Panc1 (cell line): ENCODE measurements around the gene PDE4C. TPM values are rescaled to one million over a fixed set of nuclear protein-coding genes. Genes with fewer than 3 reads are reported as not detected.

ENCODE experiments used
- ATAC-seq: fragments of 200-7000 bp; cut with Tn5 transposase; 2 replicates; pipeline ENCODE4 v1.9.1; 2020; ENCODE audit warnings: mild to moderate bottlenecking, moderate library complexity
- BruUV-seq: library from RNA; stranded (reverse); fragments of 400-500 nt; replicated peaks from 2 replicates; lab custom pipeline; 2021; lab: Mats Ljungman, UMichigan
- CTCF ChIA-PET: fragments of 300-600 bp; sonication (Branson Sonifier 250); formaldehyde crosslinking; loops from one replicate; lab custom pipeline; 2022; ENCODE audit warnings: antibody characterized with exemption; lab: Charles Lee
- POLR2A ChIA-PET: fragments of 300-600 bp; sonication (Branson Sonifier 250); formaldehyde crosslinking; loops from one replicate; lab custom pipeline; 2022; ENCODE audit warnings: antibody characterized with exemption; lab: Charles Lee
- DNase-seq: peaks from one replicate; pipeline ENCODE4 v3.0.0-alpha.2; 2010; ENCODE audit warnings: low read depth, low spot score
- H3K27ac ChIP-seq: 2 replicates; pipeline ENCODE4 v1.5.1; 2011; ENCODE audit warnings: mild to moderate bottlenecking, low read length, inconsistent platforms
- H3K27me3 ChIP-seq: fragments of 200-500 bp; sonication (Bioruptor generic); 2 replicates; pipeline ENCODE4 v1.6.0; 2014; ENCODE audit warnings: low read length, inconsistent platforms; ENCODE audit not compliant: control insufficient read depth, insufficient read depth
- H3K36me3 ChIP-seq: fragments of 200-500 bp; sonication (Bioruptor generic); 2 replicates; pipeline ENCODE4 v1.5.1; 2014; ENCODE audit warnings: inconsistent platforms, mild to moderate bottlenecking, low read length, moderate library complexity; ENCODE audit not compliant: control insufficient read depth, insufficient read depth
- H3K4me1 ChIP-seq: 2 replicates; pipeline ENCODE4 v1.5.1; 2011; ENCODE audit warnings: inconsistent platforms, mild to moderate bottlenecking, low read length, moderate library complexity; ENCODE audit not compliant: control insufficient read depth, insufficient read depth
- H3K4me3 ChIP-seq, 2 experiments: 2 replicates each; pipeline ENCODE4 v1.5.1; 2011 to 2012; ENCODE audit warnings: low read depth in 2 of 2, low read length in 2 of 2, mild to moderate bottlenecking in 2 of 2, inconsistent platforms in 1 of 2, moderate library complexity in 1 of 2
- H3K9me3 ChIP-seq: fragments of 200-500 bp; sonication (Bioruptor generic); 2 replicates; pipeline ENCODE4 v1.5.1; 2014; ENCODE audit warnings: low read depth, mild to moderate bottlenecking, inconsistent platforms, low read length, moderate library complexity; ENCODE audit not compliant: control insufficient read depth, insufficient read depth
- POLR2AphosphoS5 ChIP-seq: IDR thresholded peaks from 2 replicates; pipeline ENCODE4 v1.6.1; 2012; ENCODE audit warnings: mild to moderate bottlenecking, low read depth, low read length, moderate library complexity
- SIN3A ChIP-seq: IDR thresholded peaks from 2 replicates; pipeline ENCODE4 v1.6.1; 2012; ENCODE audit warnings: low read depth, mild to moderate bottlenecking, low read length, moderate library complexity, borderline replicate concordance; ENCODE audit not compliant: insufficient read depth
- TCF7L2 ChIP-seq: IDR thresholded peaks from 2 replicates; pipeline ENCODE4 v1.6.1; 2011; ENCODE audit warnings: mild to moderate bottlenecking, low read depth, low read length, inconsistent platforms
- in situ Hi-C: cut with HindIII; loops from 2 replicates; pipeline ENCODE4 v1.10.0; 2016; ENCODE audit warnings: low sequenced_read_pairs, low pct_unique_long_range_greater_than_20kb
- intact Hi-C: fragments of 100-400 bp; cut with micrococcal nuclease; formaldehyde crosslinking; loops from one replicate; pipeline ENCODE4 v1.10.0; 2022; ENCODE audit not compliant: unreplicated experiment
- total RNA-seq: library from RNA; stranded (reverse); gene quantifications from one replicate; pipeline ENCODE4 v1.2.1, GENCODE V29; 2021; ENCODE audit not compliant: unreplicated experiment
- TF ChIP-seq, protein P1 (sequence below): fragments of 450-650 bp; IDR thresholded peaks from 2 replicates; pipeline ENCODE4 v1.5.1; 2017; ENCODE audit warnings: mild to moderate bottlenecking
- TF ChIP-seq, protein P2 (sequence below), 2 experiments: IDR thresholded peaks; 2 replicates each; pipeline ENCODE4 v1.6.1; 2011 to 2012; ENCODE audit warnings: low read depth in 2 of 2, control low read depth in 1 of 2, low read length in 1 of 2, mild to moderate bottlenecking in 1 of 2, moderate library complexity in 1 of 2; ENCODE audit not compliant: insufficient read depth in 1 of 2

PDE4C gene
- total RNA-seq, 1 experiment from 2014 or later: 0.98 TPM

- Histone ChIP-seq H3K4me1 (no peaks in the 10 kb centered on the region), H3K9me3 (no peaks in the 10 kb centered on the region), H3K27ac (no peak overlapping the region), H3K27me3 (no peaks in the 10 kb centered on the region), H3K36me3 (no peaks in the 10 kb centered on the region), H3K4me3 (no peak overlapping the region)
- POLR2A ChIA-PET: no interaction called here
- in situ Hi-C loops (no loop called here), intact Hi-C loops (no loop called here)
- TF ChIP-seq, protein P1, sequence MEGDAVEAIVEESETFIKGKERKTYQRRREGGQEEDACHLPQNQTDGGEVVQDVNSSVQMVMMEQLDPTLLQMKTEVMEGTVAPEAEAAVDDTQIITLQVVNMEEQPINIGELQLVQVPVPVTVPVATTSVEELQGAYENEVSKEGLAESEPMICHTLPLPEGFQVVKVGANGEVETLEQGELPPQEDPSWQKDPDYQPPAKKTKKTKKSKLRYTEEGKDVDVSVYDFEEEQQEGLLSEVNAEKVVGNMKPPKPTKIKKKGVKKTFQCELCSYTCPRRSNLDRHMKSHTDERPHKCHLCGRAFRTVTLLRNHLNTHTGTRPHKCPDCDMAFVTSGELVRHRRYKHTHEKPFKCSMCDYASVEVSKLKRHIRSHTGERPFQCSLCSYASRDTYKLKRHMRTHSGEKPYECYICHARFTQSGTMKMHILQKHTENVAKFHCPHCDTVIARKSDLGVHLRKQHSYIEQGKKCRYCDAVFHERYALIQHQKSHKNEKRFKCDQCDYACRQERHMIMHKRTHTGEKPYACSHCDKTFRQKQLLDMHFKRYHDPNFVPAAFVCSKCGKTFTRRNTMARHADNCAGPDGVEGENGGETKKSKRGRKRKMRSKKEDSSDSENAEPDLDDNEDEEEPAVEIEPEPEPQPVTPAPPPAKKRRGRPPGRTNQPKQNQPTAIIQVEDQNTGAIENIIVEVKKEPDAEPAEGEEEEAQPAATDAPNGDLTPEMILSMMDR: no peak
- TF ChIP-seq SIN3A (no peak), TCF7L2 (no peak), POLR2AphosphoS5 (no peak)
- TF ChIP-seq, protein P2, sequence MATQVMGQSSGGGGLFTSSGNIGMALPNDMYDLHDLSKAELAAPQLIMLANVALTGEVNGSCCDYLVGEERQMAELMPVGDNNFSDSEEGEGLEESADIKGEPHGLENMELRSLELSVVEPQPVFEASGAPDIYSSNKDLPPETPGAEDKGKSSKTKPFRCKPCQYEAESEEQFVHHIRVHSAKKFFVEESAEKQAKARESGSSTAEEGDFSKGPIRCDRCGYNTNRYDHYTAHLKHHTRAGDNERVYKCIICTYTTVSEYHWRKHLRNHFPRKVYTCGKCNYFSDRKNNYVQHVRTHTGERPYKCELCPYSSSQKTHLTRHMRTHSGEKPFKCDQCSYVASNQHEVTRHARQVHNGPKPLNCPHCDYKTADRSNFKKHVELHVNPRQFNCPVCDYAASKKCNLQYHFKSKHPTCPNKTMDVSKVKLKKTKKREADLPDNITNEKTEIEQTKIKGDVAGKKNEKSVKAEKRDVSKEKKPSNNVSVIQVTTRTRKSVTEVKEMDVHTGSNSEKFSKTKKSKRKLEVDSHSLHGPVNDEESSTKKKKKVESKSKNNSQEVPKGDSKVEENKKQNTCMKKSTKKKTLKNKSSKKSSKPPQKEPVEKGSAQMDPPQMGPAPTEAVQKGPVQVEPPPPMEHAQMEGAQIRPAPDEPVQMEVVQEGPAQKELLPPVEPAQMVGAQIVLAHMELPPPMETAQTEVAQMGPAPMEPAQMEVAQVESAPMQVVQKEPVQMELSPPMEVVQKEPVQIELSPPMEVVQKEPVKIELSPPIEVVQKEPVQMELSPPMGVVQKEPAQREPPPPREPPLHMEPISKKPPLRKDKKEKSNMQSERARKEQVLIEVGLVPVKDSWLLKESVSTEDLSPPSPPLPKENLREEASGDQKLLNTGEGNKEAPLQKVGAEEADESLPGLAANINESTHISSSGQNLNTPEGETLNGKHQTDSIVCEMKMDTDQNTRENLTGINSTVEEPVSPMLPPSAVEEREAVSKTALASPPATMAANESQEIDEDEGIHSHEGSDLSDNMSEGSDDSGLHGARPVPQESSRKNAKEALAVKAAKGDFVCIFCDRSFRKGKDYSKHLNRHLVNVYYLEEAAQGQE (IDR thresholded peaks at IDR 0.05; ENCODE audit: insufficient read depth in 1 of 2, low read depth in 2 of 2, low read length in 1 of 2): no peak
- DNase-seq: no peak
- ATAC-seq: no peak
- no TSS peak for BruUV-seq
- CTCF ChIA-PET: no interaction called here
Observed at GRCh38 chr19:18216789-18217188, 9.4 kb downstream of the PDE4C start.

- H3K36me3 ChIP-seq: no peaks in the 10 kb centered on the region
- no peak overlapping the region for H3K27ac ChIP-seq
- DNase-seq (no peak), ATAC-seq (no peak)
- intact Hi-C loops: no loop called here
- H3K4me3 ChIP-seq: no peak overlapping the region
- POLR2A ChIA-PET: interaction anchor here (0.6 kb wide), 1 partner anchor 31 kb away, joined by 6 read pairs; no protein-coding TSS in a partner anchor
- in situ Hi-C loops: no loop called here
- TF ChIP-seq, protein P1: no peak
- TF ChIP-seq POLR2AphosphoS5: no peak
- TF ChIP-seq, protein P2 (IDR thresholded peaks at IDR 0.05; ENCODE audit: insufficient read depth in 1 of 2, low read depth in 2 of 2, low read length in 1 of 2): no peak
- no peak for TF ChIP-seq SIN3A
- TF ChIP-seq TCF7L2: no peak
- CTCF ChIA-PET: interaction anchor here (0.6 kb wide), 1 partner anchor 123 kb away, joined by 10 read pairs; no protein-coding TSS in a partner anchor
- H3K27me3 ChIP-seq: no peaks in the 10 kb centered on the region
- no TSS peak for BruUV-seq
- no peaks in the 10 kb centered on the region for H3K4me1 ChIP-seq
- H3K9me3 ChIP-seq: no peaks in the 10 kb centered on the region
Observed at GRCh38 chr19:18214779-18215433, 11.3 kb downstream of the PDE4C start.
